Measurements from ENCODE around the gene FRYL. TPM values are rescaled to one million over a fixed set of nuclear protein-coding genes. Genes with fewer than 3 reads are reported as not detected.

The FRYL gene
- total RNA-seq, 1 donor from 2014 or later, result 65.5 TPM

- Mint-ChIP-seq H3K4me3 (ENCODE audit: low read depth) (no peak overlapping the region), H3K27me3 (no peaks in the 10 kb centered on the region), H3K4me1 (ENCODE audit: low read depth) (no peaks in the 10 kb centered on the region), H3K9me3 (ENCODE audit: low read depth) (peaks cover 3% of the 10 kb centered on the region), H3K36me3 (ENCODE audit: insufficient read depth) (peaks cover 4% of the 10 kb centered on the region), H3K27ac (no peak overlapping the region)
- no peak for DNase-seq (ENCODE audit: low spot score, unreplicated experiment)
- TF ChIP-seq CTCF (IDR thresholded peaks at IDR 0.05; ENCODE audit: unreplicated experiment), result no peak
These were observed 144.1 kb downstream of the FRYL start for GRCh38 chr4:48635980-48636379.

- H3K27ac Mint-ChIP-seq, result no peak overlapping the region
- H3K4me1 Mint-ChIP-seq (ENCODE audit: low read depth), result no peaks in the 10 kb centered on the region
- H3K27me3 Mint-ChIP-seq, result no peaks in the 10 kb centered on the region
- TF ChIP-seq CTCF (IDR thresholded peaks at IDR 0.05; ENCODE audit: unreplicated experiment), result no peak
- H3K4me3 Mint-ChIP-seq (ENCODE audit: low read depth), result no peak overlapping the region
- DNase-seq (ENCODE audit: low spot score, unreplicated experiment), result no peak
- H3K36me3 Mint-ChIP-seq (ENCODE audit: insufficient read depth), result peaks cover 4% of the 10 kb centered on the region
- H3K9me3 Mint-ChIP-seq (ENCODE audit: low read depth), result peaks cover 3% of the 10 kb centered on the region
These were observed 144.8 kb downstream of the FRYL start for GRCh38 chr4:48635310-48635709.

- peaks cover 3% of the 10 kb centered on the region for H3K9me3 Mint-ChIP-seq (ENCODE audit: low read depth)
- no peaks in the 10 kb centered on the region for H3K4me1 Mint-ChIP-seq (ENCODE audit: low read depth)
- H3K27ac Mint-ChIP-seq, result no peak overlapping the region
- H3K27me3 Mint-ChIP-seq, result no peaks in the 10 kb centered on the region
- no peak for DNase-seq (ENCODE audit: low spot score, unreplicated experiment)
- TF ChIP-seq CTCF (IDR thresholded peaks at IDR 0.05; ENCODE audit: unreplicated experiment), result no peak
- peaks cover 4% of the 10 kb centered on the region for H3K36me3 Mint-ChIP-seq (ENCODE audit: insufficient read depth)
- H3K4me3 Mint-ChIP-seq (ENCODE audit: low read depth), result no peak overlapping the region
These were observed 145.3 kb downstream of the FRYL start for GRCh38 chr4:48634688-48635308.

- Mint-ChIP-seq H3K27ac (no peak overlapping the region), H3K9me3 (ENCODE audit: low read depth) (no peaks in the 10 kb centered on the region), H3K36me3 (ENCODE audit: insufficient read depth) (peaks cover 2% of the 10 kb centered on the region), H3K27me3 (no peaks in the 10 kb centered on the region), H3K4me3 (ENCODE audit: low read depth) (no peak overlapping the region), H3K4me1 (ENCODE audit: low read depth) (no peaks in the 10 kb centered on the region)
- no peak for TF ChIP-seq CTCF (IDR thresholded peaks at IDR 0.05; ENCODE audit: unreplicated experiment)
- DNase-seq (ENCODE audit: low spot score, unreplicated experiment), result no peak
These were observed 146.4 kb downstream of the FRYL start for GRCh38 chr4:48633657-48634056.

- no peaks in the 10 kb centered on the region for H3K9me3 Mint-ChIP-seq (ENCODE audit: low read depth)
- no peak overlapping the region for H3K27ac Mint-ChIP-seq
- H3K4me3 Mint-ChIP-seq (ENCODE audit: low read depth), result no peak overlapping the region
- H3K36me3 Mint-ChIP-seq (ENCODE audit: insufficient read depth), result peaks cover 3% of the 10 kb centered on the region
- TF ChIP-seq CTCF (IDR thresholded peaks at IDR 0.05; ENCODE audit: unreplicated experiment), result no peak
- no peaks in the 10 kb centered on the region for H3K4me1 Mint-ChIP-seq (ENCODE audit: low read depth)
- H3K27me3 Mint-ChIP-seq, result no peaks in the 10 kb centered on the region
- DNase-seq (ENCODE audit: low spot score, unreplicated experiment), result no peak
These were observed 150.6 kb downstream of the FRYL start for GRCh38 chr4:48629458-48629857.
